OCI-LY7 (cell line): ENCODE measurements around the gene STAMBPL1. TPM values are rescaled to one million over a fixed set of nuclear protein-coding genes. Genes with fewer than 3 reads are reported as not detected.

Experiments used
- BruUV-seq: library from RNA; stranded (reverse); fragments of 400-500 nt; replicated peaks from 2 replicates; lab custom pipeline; 2021; lab: Mats Ljungman, UMichigan
- CTCF ChIA-PET: fragments of 300-600 bp; sonication (Branson Sonifier 250); formaldehyde crosslinking; loops from one replicate; lab custom pipeline; 2022; ENCODE audit warnings: antibody characterized with exemption; ENCODE audit not compliant: unreplicated experiment; lab: Charles Lee
- POLR2A ChIA-PET: fragments of 300-600 bp; sonication (Branson Sonifier 250); formaldehyde crosslinking; loops from one replicate; lab custom pipeline; 2022; ENCODE audit warnings: antibody characterized with exemption; lab: Charles Lee
- DNase-seq: peaks from one replicate; pipeline ENCODE4 v3.0.0-alpha.2; 2015; ENCODE audit warnings: low spot score
- H2AFZ ChIP-seq: fragments of 200-600 bp; sonication (generic), shearing (Covaris generic); 2 replicates; pipeline ENCODE4 v1.6.1; 2014; ENCODE audit warnings: mild to moderate bottlenecking, antibody characterized with exemption, low read length, moderate library complexity
- H3K27ac ChIP-seq: fragments of 200-600 bp; sonication (generic); 2 replicates; pipeline ENCODE4 v1.5.1; 2014; ENCODE audit warnings: mixed run types, low read depth, mild to moderate bottlenecking, moderate library complexity, low read length, inconsistent platforms; ENCODE audit not compliant: poor library complexity, severe bottlenecking
- H3K36me3 ChIP-seq: fragments of 200-600 bp; sonication (generic); 2 replicates; pipeline ENCODE4 v1.6.1; 2014; ENCODE audit warnings: mild to moderate bottlenecking, antibody characterized with exemption, low read length, moderate library complexity, mixed read lengths; ENCODE audit not compliant: insufficient read depth
- H3K4me1 ChIP-seq: fragments of 200-600 bp; sonication (generic); 2 replicates; pipeline ENCODE4 v1.5.1; 2014; ENCODE audit warnings: mild to moderate bottlenecking, low read length; ENCODE audit not compliant: insufficient read depth, poor library complexity, severe bottlenecking
- H3K4me2 ChIP-seq: fragments of 200-600 bp; sonication (generic); 2 replicates; pipeline ENCODE4 v1.6.1; 2014; ENCODE audit warnings: mild to moderate bottlenecking, low read length
- H3K4me3 ChIP-seq: fragments of 200-600 bp; sonication (generic); 2 replicates; pipeline ENCODE4 v1.5.1; 2014; ENCODE audit warnings: mild to moderate bottlenecking, low read depth, low read length; ENCODE audit not compliant: poor library complexity, severe bottlenecking
- H3K79me2 ChIP-seq: fragments of 200-600 bp; sonication (generic); 2 replicates; pipeline ENCODE4 v1.6.1; 2016; ENCODE audit warnings: low read depth, mild to moderate bottlenecking, low read length, moderate library complexity, mixed read lengths; ENCODE audit not compliant: insufficient read depth
- H3K9me2 ChIP-seq: fragments of 200-600 bp; sonication (generic); 2 replicates; pipeline ENCODE4 v1.6.1; 2016; ENCODE audit warnings: mild to moderate bottlenecking, low read length, mixed read lengths; ENCODE audit not compliant: insufficient read depth
- H3K9me3 ChIP-seq: fragments of 200-600 bp; sonication (generic); 2 replicates; pipeline ENCODE4 v1.6.1; 2014; ENCODE audit warnings: mild to moderate bottlenecking, mixed run types, low read length, mixed read lengths
- H4K20me1 ChIP-seq: fragments of 200-600 bp; sonication (generic); 2 replicates; pipeline ENCODE4 v1.6.1; 2014; ENCODE audit warnings: mild to moderate bottlenecking, antibody characterized with exemption, low read length, moderate library complexity, mixed read lengths; ENCODE audit not compliant: insufficient read depth
- EZH2phosphoT487 ChIP-seq: fragments of 200-600 bp; sonication (generic); IDR thresholded peaks from 2 replicates; pipeline ENCODE4 v1.6.1; 2018; ENCODE audit warnings: low read depth, borderline replicate concordance, mild to moderate bottlenecking, mixed run types, antibody characterized with exemption, low read length, moderate library complexity, mixed read lengths
- intact Hi-C: fragments of 100-400 bp; cut with micrococcal nuclease; formaldehyde crosslinking; loops from one replicate; pipeline ENCODE4 v1.10.0; 2022; ENCODE audit not compliant: unreplicated experiment
- total RNA-seq, 2 experiments: library from RNA; depleted of rRNA in 1 of 2; stranded (reverse); fragments of >200 nt in 1 of 2; shearing (Covaris generic) in 1 of 2; gene quantifications; 2 replicates each; pipeline ENCODE4 v1.2.3, GENCODE V29; 2014 to 2022
- TF ChIP-seq, protein P1 (sequence below): fragments of 200-600 bp; sonication (generic); conservative IDR thresholded peaks from 2 replicates; pipeline ENCODE4 v1.5.1; 2014; ENCODE audit warnings: mild to moderate bottlenecking, antibody characterized with exemption, low read length, moderate library complexity, mixed read lengths

STAMBPL1 gene
- total RNA-seq, 2 experiments from 2014 or later = 44.4 to 47.2 TPM

DNA sequence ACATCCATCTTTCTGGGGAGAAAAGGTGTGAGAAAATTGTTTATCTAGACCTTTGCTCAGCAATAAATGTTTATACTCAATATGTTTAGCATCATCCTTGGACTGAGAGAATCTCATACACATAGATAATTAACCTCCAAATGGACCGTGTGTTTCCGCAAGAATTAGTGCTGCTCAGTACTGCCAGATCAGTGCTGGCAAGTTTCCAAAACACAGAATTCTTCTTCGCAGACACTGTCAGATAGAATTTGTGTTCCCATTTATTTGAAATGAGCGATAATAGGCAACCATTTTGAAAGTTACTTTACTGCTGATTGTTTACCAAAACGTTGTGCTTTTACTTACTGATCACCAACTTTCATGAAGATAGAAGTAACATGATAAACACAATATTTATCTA lies 33.7 kb downstream of the STAMBPL1 start:
- Histone ChIP-seq H3K4me1 (no peaks in the 10 kb centered on the region), H3K27ac (no peak overlapping the region), H3K9me3 (no peaks in the 10 kb centered on the region), H3K36me3 (peaks cover 90% of the 10 kb centered on the region), H3K9me2 (no peaks in the 10 kb centered on the region), H2AFZ (no peak overlapping the region), H3K79me2 (no peaks in the 10 kb centered on the region), H4K20me1 (no peaks in the 10 kb centered on the region), H3K4me3 (no peak overlapping the region), H3K4me2 (no peak overlapping the region)
- CTCF ChIA-PET = no interaction called here
- BruUV-seq = no TSS peak
- DNase-seq = no peak
- TF ChIP-seq, protein P1, sequence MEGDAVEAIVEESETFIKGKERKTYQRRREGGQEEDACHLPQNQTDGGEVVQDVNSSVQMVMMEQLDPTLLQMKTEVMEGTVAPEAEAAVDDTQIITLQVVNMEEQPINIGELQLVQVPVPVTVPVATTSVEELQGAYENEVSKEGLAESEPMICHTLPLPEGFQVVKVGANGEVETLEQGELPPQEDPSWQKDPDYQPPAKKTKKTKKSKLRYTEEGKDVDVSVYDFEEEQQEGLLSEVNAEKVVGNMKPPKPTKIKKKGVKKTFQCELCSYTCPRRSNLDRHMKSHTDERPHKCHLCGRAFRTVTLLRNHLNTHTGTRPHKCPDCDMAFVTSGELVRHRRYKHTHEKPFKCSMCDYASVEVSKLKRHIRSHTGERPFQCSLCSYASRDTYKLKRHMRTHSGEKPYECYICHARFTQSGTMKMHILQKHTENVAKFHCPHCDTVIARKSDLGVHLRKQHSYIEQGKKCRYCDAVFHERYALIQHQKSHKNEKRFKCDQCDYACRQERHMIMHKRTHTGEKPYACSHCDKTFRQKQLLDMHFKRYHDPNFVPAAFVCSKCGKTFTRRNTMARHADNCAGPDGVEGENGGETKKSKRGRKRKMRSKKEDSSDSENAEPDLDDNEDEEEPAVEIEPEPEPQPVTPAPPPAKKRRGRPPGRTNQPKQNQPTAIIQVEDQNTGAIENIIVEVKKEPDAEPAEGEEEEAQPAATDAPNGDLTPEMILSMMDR = no peak
- TF ChIP-seq EZH2phosphoT487 = no peak
- POLR2A ChIA-PET = no interaction called here
- intact Hi-C loops = no loop called here

DNA sequence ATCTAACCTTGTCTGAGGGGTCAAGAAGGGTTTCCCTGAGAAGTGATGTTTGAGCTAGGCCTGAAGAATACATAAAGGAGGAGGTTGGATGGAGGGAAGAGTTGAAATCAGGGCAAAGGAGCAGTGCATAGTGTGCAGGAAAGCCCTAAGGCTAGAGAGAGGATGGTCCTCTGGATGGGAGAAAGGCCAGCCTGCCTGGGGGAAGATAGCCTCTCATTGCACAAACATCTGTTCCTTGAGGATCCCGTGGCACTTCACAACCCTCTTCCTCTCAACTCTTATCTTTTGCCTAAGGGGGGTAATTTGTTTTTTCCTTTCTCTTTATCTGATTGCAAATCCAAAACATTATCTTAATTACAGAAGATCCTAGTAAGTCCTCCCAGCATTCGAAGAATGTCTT lies 35.7 kb downstream of the STAMBPL1 start:
- no peaks in the 10 kb centered on the region for H3K4me1 ChIP-seq
- H2AFZ ChIP-seq = no peak overlapping the region
- no peak overlapping the region for H3K4me3 ChIP-seq
- TF ChIP-seq, protein P1 = no peak
- TF ChIP-seq EZH2phosphoT487 = no peak
- intact Hi-C loops = no loop called here
- H3K27ac ChIP-seq = no peak overlapping the region
- ChIA-PET POLR2A (no interaction called here), CTCF (no interaction called here)
- H4K20me1 ChIP-seq = no peaks in the 10 kb centered on the region
- peaks cover 87% of the 10 kb centered on the region for H3K36me3 ChIP-seq
- no peak overlapping the region for H3K4me2 ChIP-seq
- no TSS peak for BruUV-seq
- H3K79me2 ChIP-seq = no peaks in the 10 kb centered on the region
- no peaks in the 10 kb centered on the region for H3K9me3 ChIP-seq
- no peak for DNase-seq
- H3K9me2 ChIP-seq = no peaks in the 10 kb centered on the region

DNA sequence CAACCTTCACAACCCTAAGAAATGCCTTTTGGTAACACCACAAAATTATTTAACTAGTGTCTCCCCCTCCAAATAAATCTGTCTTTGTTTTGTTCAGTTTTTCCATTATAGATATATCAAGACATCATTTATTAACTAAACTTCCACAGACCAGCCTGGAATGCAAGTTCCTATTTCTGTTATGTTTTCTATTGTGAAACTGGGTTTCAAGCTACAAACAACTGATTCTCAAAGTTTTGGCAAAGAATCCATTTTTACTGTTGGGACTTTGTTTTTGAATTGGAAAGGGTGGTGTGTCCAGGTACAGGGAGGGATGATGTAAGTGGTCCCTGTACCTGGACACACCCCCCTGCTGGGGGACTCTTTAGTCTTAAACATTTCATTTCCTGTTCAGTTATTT lies 36.2 kb downstream of the STAMBPL1 start:
- H3K36me3 ChIP-seq = peaks cover 84% of the 10 kb centered on the region
- intact Hi-C loops = no loop called here

More for the DNA sequence above, 36.2 kb downstream of the STAMBPL1 start:
- H3K9me3 ChIP-seq = no peaks in the 10 kb centered on the region
- H3K4me2 ChIP-seq = no peak overlapping the region
- H4K20me1 ChIP-seq = no peaks in the 10 kb centered on the region
- H3K9me2 ChIP-seq = no peaks in the 10 kb centered on the region
- no peaks in the 10 kb centered on the region for H3K79me2 ChIP-seq
- H3K4me1 ChIP-seq = no peaks in the 10 kb centered on the region
- TF ChIP-seq EZH2phosphoT487 = no peak
- TF ChIP-seq, protein P1 = no peak
- H2AFZ ChIP-seq = no peak overlapping the region
- ChIA-PET POLR2A (no interaction called here), CTCF (no interaction called here)
- H3K27ac ChIP-seq = no peak overlapping the region
- no TSS peak for BruUV-seq
- no peak for DNase-seq
- no peak overlapping the region for H3K4me3 ChIP-seq
